ENCODE measurements around the gene PFKFB4.
"Not testable (repeated sequence)": the region's sequence is repeated elsewhere in the genome, so short reads cannot be mapped to it uniquely, and the experiment has no call there.

PFKFB4 gene

DNA sequence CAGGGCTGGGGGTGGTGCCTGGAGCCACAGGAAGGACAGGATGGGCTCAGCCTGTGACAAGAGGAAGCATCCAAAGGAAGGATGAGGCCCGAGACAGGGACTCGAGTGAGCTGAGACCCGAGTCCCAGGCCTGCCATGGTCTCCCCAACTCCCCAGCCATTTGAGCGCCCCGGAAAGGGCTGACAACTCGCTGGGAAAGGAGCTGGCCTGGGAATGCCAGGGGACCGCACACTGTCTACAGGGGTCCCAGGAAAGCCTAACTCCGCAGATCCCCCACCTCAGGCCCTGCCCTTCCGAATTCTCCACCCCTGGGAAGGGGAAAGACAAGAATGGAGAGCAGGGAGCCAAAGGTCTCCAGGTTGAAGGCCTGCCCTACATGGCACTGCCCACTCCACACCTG, 31.6 kb downstream of the PFKFB4 start:
- no peak for DNase-seq

DNA sequence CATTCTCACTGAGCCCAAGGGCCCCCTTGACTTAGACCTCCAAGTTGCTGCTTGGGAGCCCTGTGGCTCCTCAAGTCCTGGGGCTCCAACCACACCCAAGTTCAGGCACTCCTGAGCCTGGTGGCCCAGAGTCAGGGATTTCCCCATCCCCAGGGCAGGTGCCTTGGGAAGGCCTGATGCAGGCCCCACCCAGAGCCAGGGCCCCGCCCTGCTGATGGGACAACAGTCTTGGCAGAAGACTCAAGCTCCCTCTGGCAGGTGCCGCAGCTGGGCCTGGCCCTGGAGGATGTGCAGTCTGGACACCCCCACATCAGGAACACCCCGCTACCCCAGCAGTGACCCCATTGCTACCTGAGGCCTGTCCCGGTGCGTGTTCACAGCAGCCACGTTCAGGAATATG, 35.0 kb downstream of the PFKFB4 start:
- DNase-seq = no peak

DNA sequence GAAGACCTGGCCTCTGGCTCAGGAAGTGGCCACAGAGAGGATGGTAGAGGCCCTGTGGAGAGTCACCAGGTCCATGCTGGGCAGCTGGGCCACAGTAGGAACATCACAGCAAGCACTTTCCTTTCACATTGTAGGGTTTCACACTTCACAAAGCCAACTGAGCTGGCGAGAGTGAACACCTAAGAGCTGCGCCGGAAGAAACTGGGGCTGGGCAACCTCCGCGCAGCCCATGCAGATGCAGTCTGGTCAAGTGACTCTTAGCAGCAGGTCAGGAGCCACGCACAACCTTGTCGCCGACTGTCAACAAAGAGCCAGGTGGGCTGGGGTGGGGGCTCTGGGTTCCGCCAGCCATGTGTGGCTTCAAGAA, 37.3 kb downstream of the PFKFB4 start:
- no peak for DNase-seq

DNA sequence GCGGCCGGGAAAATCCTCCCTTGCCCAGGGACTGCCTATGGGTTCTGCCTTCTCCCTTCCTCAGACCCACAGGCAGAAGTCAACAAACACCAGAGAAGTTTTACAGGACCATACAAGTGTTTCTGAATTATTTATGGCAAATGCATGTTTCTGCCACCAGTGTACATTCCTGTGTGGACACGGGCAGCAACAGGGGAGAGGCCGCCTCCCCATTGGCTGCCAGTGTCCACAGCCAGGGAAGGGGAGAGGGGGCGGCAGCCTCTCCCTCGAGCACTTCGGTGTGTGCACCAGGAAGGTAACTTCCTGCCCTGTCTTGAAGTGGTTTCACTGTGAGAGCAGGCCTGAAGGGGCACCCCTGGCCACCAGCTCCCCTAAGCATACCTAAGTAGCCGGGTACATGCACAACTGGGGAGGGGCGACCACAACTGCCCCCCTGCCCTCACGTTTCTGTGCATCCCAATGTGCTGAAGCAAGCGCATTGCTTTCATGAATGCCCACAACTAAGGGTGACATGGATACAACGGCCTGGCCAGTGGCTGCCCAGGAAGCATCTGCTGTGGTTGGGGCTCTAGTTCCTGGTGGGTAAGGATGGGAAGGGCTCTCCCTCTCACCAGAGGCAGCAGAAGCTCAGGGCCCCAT, 37.8 kb downstream of the PFKFB4 start:
- DNase-seq = no peak

DNA sequence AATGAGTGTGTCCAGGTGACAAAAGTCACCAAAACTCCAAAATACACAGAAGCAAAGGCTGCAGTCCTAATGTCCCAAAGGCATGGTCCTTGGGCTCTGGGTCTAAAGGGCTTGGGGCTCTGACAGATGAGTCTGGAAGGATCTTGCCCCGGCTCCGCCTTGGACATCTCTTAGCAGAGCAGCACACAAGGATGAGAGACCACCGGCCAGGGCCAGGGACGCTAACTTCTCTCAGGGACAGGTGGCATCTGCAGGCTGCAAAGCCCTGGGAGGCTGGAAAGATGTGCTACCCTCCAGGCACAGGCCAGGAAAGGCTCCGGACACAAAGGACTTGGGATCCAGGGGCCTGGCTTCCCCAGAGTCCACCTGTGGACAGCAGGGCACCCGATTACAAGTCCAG, 38.5 kb downstream of the PFKFB4 start:
- no peak for DNase-seq

DNA sequence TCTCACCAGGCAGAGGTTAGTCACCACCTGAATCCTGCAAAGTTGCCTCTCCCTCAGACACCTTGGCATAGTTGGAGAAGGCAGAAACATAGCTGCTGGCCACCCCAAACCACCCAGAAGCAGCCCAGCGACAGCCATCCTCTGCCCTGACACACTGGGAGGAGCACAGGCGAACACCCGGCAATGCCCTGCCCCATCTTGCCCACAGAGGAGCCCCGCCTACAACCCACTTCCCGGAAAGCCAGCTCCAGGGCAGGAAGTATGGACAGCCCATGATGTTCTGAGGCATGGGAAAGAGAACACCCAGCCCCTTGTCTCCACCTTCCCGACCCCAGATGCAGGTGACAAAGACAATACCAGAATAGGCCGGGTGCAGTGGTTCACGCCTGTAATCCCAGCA, 40.0 kb downstream of the PFKFB4 start:
- DNase-seq = no peak

DNA sequence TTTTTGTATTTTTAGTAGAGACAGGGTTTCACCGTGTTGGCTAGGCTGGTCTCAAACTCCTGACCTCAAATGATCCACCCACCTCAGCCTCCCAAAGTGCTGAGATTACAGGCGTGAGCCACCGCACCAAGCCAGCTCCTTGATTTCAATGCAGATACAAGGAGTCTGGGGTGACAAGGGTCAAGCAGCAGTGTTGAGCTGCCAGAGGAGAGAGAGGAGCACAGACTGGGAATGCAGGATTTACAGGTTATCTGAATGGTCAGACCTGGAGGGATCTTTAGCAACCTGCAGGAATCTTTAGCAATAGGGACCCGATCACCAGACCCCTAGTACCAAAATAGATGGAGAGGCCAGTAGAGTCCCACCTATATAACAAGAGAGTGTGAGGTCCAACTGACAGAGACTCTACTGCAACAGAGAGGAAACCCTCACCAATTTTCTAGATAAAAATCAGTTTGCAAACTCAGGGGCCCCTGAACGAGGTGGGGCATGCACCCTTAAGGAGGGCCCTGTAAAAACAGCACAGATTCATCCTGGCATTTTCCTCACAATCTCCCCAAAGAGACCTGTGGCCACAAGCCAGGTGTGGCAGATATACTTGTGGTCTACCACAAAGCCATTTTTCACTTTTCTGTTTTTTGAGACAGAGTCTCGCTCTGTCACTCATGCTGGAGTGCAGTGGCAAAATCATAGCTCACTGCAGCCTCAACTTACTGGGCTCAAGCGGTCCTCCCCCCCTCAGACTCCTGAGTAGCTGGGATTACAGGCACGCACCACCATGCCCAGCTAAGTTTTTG, 42.0 kb downstream of the PFKFB4 start:
- no peak for DNase-seq

DNA sequence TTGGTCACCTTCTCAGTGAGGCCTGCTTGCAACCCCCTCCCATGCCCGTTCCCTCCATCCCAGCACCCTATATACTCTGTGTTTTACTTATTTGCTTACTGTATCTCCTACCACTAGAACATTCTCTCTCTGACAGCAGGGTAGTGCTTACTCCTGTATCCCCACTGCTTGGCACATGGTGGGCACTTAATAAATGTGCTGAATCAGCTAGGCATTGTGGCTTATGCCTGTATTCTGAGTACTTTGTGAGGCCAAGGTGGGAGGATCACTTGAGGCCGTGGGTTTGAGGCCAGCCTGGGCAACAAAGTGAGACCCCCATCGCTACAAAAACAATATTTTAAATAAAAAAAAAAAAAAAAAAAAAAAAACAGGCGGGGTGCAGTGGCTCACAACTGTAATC, 45.1 kb downstream of the PFKFB4 start:
- DNase-seq = no peak

DNA sequence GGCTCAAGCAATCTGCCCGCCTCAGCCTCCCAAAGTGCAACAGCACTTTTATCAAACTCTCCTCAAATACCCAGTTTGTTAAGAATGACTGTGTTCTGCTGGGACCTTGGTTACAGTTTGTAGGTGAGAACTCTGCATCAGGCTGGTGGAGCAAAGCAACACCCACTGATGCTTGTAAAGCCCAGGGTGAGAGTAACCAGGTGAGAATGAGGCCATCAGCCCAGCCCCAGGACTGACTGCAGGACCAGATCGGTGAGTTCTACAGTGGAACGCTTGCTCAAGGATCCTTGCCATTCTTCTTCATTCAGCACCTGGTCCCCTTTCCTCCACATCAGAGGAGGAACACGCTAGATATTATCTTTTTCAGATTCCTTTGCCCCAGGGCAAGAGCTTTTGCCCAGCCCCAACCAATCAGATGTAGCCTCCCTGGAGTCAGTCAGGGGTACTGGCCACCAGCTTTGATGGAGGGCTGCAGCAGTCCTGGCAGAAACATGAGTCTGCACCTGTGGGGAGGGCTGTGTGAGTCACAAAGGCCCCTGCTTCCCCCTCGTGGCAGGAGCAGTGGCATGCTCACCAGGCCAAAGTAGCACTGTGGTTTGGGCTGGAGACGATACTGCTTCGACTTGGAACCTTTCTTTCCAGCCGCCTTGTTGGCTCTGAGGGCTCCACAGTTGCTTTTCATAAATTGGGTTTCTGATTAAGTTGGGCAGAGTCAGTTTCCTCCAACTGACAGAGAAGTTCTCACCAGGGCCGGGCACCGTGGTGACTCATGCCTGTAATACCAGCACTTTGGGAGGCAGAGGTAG, 49.1 kb downstream of the PFKFB4 start:
- DNase-seq = peak; percentile 48

DNA sequence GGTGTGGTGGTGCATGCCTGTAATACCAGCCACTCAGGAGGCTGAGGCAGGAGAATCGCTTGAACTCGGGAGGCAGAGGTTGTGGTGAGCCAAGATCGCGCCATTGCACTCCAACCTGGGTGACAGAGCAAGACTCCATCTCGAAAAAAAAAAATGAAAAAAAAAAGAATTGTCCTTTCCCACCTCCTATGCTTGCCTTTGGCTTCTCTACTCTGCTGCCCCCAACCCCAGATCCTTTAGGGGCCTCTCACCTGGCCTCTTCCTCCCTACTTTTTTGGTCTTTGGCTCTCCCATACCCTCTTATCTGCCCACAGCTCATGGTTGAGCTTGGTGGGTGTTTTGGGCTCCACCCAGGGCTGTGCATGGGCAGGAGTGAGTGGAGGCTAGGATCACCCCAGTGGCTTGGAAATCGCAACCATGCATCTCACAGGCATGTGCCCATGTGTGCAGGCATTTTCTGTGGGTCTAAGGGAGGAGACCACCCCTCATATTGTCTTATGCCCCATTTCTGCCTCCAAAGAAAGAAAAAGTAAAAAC, 50.6 kb downstream of the PFKFB4 start:
- DNase-seq = no peak

DNA sequence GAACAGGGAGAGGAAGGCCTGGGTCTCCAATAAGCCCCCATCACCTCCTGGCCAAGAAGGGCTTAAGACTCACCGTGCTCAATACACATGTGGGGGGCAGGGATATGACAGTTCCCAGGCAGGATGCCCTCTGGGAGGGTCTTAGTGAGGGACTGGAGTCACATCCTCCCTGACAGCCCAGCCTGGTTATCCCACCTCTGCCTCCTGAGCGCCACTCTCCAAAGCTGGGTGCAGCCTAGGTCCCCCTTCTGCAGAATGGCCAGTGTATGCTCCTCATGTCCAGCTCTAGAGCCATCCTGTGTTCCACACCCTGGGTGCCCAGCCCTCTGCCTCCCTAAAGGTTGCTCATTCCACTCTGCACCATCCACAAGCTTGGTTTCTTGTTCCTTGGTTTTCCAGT, 51.5 kb downstream of the PFKFB4 start:
- DNase-seq = no peak

DNA sequence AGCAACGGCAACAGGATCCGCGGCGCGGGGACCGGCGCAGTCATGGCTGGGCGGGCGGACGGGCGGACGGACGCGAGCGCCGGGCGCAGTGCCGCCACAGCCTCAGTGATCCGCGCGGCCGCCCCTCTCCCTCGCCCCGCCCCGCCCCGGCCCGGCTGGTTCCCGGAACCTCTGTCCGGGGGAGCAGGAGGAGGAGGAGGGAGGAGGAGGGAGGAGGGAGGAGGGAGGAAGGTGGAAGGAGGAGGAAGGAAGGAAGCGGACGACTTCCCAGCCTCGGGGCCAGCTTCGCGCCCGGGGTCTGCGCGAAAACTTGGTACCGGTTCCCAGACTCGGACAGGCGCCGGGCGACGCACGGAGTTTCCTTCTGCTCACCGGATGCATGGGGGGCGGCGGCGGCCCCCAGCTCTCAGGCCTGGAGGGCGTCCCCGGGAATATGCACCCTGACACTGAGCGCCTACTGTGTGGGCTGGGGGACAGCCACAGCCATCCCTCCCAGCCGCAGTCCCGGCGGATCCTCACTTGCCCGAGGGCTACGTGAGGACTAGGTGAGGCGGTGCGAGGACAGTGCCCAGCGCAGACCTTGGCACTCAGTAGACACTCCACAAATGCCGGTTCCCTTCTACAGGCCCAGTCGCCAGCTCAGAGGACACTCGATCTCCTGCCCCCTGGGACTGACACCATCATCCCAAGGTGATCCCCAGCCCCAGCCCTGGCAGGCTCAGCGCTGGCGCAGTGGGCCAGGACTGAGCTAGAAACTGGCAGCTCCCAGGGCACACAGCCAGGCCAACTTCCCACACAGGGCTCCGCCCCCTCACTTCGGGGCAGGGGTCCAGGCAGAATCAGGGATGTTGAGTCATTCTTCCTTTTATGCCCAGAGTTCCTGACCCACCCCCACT, 52.3 kb downstream of the PFKFB4 start, which contains the start of gene SHISA5:
TSS of gene SHISA5 (minus strand) at position 124 of the 896 bp plus-strand sequence. CDS start at position 44, 80 bp downstream.
- DNase-seq = no peak

DNA sequence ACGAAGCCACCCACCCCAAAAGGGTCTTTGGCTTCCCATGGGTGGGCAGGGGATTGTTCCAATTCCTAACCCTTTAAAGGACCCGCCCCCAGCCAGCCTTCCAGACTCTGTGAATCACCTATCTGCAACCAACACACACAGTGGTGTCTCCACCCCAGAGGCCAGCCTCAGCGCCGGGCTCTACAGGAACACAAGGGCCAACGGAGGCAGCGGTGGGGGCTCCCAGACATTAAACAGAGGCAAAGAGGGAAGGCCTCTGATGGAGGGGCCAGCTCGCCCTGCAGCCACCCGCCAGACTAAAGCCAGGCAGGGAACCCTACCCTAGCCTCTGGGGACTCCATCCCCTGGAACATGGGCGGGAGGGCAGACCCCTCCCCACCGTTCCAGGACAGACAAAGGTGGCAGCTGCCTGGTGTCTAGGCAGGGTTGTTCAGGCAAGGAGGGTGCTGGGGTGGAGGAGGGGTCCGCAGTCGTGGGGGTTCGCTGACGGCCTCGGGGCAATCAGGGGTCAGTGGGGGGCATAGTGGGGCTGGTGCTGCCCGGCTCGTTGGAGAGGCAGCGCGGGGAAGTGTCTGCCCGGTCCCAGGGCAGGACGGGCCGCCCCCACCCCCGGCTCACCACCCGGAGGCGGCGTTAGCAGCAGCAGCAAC, 53.1 kb downstream of the PFKFB4 start:
- DNase-seq = no peak

DNA sequence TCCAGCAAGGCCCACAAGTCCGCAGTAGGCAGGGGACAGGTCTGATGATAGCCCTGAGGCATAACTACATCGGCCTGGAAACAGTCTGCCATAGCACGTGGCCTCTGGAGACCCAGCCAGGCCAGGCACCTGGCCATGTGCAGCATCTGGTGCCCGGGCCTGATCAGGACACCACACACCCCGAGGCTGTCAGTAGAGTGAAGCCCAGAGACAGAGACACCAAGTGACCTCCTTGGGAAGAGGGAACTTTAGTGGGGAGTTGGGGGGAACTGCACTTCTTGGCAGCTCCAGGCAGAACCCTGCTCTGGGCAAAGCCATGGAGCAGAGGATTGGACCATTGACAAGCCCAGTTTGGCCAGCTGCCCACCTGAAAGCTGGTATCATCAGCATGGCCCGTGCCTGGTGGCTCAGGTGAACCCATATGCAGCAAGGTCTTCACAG, 53.9 kb downstream of the PFKFB4 start:
- DNase-seq = no peak

DNA sequence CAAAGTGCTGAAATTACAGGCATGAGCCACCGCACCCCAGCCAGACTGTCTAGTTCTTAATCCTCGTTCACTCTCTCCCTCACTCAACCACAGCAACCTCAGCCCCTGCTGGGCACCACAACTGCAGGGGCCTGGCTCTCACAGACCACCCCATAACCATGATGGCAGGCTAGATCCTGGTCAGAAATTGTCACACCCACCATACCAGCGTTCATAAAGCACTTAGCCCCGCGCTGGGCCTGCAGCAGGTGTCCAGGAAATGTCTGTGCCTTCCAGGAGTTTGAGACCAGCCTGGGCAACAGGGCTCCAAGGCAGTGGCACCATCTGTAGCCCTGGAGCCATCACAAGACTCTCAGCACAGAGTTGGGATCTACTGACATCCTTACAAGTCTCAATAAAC, 54.5 kb downstream of the PFKFB4 start:
- no peak for DNase-seq

DNA sequence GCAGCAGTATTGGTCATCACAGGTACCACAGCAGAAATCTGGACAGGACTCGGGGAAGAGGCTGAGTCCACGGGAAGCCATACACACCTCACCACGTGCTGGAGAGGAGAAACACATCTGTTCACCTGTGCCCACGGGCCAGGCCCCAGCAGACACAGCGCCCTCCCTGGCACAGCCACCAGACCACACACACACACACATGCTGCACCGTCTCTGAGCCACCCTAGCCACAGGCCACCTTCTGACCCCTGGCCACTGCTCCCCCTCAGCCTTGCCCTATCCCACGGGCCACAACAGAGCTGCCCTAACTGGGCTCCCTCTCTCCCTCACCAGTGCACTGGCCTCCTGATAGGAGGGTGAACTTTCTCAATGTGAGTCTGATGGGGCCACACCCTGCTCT, 55.4 kb downstream of the PFKFB4 start:
- no peak for DNase-seq

DNA sequence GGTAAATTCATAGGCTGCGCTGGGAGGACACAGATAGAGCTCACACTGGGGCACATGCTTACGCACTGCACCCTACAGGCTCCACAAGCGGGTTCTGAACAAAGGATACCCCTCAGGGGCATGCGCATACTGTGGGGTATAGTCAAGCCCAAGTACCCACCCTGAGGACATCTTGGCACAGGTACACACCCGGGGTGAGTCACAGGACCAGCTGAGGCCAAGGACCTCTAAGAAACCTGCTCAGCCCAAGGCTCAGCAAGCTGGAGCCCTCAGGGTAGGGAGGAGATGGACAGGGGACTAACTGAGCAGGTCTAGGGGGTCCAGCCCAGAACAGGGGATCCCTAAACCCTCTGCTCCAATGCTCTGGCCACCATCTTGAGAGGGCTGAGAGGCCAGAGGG, 55.9 kb downstream of the PFKFB4 start:
- no peak for DNase-seq

DNA sequence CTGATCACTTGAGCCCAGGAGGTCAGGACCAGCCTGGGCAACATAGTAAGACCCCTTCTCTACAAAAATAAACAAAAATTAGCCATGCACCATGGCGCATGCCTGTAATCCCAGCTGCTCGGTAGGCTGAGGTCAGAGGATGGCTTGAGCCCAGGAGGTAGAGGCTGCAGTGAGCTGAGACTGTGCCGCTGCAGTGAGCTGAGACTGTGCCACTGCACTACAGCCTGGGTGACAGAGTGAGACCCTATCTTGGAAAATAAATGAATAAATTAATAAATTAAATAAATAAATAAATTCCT, 63.5 kb downstream of the PFKFB4 start:
- no peak for DNase-seq

DNA sequence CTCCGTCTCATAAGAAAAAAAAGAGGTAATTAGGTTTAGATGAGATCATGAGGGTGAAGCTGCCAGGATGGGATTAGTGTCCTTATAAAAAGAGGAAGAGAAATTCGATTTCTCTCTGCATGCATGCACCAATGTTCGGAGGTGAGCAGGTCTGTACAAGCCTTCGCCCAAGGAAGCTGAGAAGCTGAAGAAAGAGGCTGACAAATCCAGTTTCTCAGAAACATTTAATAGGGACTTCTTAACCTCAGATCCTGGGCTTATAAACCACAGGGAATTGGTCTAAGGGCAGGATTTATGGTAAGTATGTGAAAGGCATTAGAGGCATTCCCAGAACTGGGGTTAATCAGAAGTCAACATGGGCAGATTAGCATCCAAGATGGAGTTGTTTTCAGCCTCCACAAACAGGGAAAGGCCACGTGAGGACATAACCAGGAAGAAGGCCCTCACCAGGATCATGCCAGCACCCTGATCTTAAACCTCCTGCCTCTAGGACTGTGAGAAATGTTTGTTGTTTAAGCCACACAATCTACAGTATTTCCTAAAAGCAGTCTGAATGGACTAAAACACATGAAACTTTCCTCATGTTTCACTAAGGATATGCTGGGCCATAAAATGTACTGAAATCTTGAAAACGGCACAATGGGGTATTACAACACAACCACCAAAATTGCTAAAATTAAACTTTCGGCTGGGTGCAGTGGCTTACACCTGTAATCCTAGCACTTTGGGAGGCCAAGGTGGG, 64.0 kb downstream of the PFKFB4 start:
- no peak for DNase-seq

DNA sequence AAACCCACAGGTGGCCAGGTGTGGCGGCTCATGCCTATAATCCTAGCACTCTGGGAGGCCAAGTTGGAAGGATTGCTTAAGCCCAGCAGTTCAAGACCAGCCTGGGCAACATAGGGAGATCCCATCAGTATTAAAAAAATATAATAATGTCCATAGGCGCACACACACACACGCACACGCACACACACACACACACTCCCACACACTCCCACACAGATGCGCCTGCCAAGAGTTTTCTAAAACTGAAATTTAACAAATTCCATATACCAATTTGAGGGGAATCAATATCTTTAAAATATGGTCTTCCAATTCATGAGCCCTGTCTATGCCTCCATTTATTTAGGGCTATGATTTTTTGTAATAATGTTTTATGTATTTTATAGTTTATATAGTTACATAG, 69.7 kb downstream of the PFKFB4 start:
- no peak for DNase-seq

DNA sequence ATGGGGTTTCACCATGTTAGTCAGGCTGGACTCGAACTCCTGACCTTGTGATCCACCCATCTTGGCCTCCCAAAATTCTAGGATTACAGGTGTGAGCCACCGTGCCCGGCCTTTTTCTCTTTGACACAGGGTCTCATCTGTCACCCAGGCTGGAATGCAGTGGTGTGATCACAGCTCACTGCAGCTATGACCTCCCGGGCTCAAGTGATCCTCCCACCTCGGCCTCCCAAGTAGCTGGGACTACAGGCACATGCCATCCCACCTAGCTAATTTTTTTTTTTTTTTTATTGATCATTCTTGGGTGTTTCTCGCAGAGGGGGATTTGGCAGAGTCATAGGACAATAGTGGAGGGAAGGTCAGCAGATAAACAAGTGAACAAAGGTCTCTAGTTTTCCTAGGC, 73.8 kb downstream of the PFKFB4 start:
- DNase-seq = not testable (repeated sequence)
